Ovary (tissue), 3 donors: Measurements from ENCODE around the gene MATK.

Experiments
- EP300 ChIP-seq: sonication (generic); formaldehyde crosslinking; IDR thresholded peaks from one replicate; pipeline ENCODE4 v1.6.1; 2017; ENCODE audit warnings: antibody characterized with exemption
- POLR2A ChIP-seq: fragments of 450-650 bp; IDR thresholded peaks from one replicate; pipeline ENCODE4 v1.6.1; 2017; ENCODE audit warnings: antibody characterized with exemption, mild to moderate bottlenecking, moderate library complexity
- TF ChIP-seq, protein P1 (sequence below), 3 donors: fragments of 450-650 bp in 2 of 3; fragments of 200-600 bp in 1 of 3; IDR thresholded peaks; one replicate each; pipeline versions ENCODE4 v1.5.1 to v1.8.0; 2016 to 2022; ENCODE audit warnings: antibody characterized with exemption in 3 of 3, mild to moderate bottlenecking in 1 of 3
- donor health status: DM: no; HTN: no; CAD: no.

GRCh38 chr19:3826163-3826562, 40.0 kb upstream of the MATK start:
- TF ChIP-seq, protein P1, sequence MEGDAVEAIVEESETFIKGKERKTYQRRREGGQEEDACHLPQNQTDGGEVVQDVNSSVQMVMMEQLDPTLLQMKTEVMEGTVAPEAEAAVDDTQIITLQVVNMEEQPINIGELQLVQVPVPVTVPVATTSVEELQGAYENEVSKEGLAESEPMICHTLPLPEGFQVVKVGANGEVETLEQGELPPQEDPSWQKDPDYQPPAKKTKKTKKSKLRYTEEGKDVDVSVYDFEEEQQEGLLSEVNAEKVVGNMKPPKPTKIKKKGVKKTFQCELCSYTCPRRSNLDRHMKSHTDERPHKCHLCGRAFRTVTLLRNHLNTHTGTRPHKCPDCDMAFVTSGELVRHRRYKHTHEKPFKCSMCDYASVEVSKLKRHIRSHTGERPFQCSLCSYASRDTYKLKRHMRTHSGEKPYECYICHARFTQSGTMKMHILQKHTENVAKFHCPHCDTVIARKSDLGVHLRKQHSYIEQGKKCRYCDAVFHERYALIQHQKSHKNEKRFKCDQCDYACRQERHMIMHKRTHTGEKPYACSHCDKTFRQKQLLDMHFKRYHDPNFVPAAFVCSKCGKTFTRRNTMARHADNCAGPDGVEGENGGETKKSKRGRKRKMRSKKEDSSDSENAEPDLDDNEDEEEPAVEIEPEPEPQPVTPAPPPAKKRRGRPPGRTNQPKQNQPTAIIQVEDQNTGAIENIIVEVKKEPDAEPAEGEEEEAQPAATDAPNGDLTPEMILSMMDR (IDR thresholded peaks at IDR 0.05): no peak
- TF ChIP-seq POLR2A (no peak), EP300 (no peak)
